GM19397 (cell line): ENCODE data around the gene WDR31.

Experiments
- ATAC-seq: cut with Tn5 transposase; IDR thresholded peaks from one replicate; pipeline ENCODE4 v1.9.1; 2021; ENCODE audit warnings: mild to moderate bottlenecking, moderate library complexity; ENCODE audit not compliant: unreplicated experiment

The WDR31 gene

GRCh38 chr9:113341712-113342410, 1.8 kb upstream of the WDR31 start:
- no peak for ATAC-seq

GRCh38 chr9:113337714-113338113, 2.4 kb downstream of the WDR31 start:
- no peak for ATAC-seq

- no peak for ATAC-seq
Measured at GRCh38 chr9:113331780-113332179, 8.3 kb downstream of the WDR31 start.

- ATAC-seq = no peak
Measured at GRCh38 chr9:113328045-113328782, 11.9 kb downstream of the WDR31 start.

- no peak for ATAC-seq
Measured at GRCh38 chr9:113326230-113326629, 13.8 kb downstream of the WDR31 start.

GRCh38 chr9:113322671-113323070, 17.4 kb downstream of the WDR31 start:
- ATAC-seq = no peak

GRCh38 chr9:113320051-113320450, 20.0 kb downstream of the WDR31 start:
- no peak for ATAC-seq

- no peak for ATAC-seq
Measured at GRCh38 chr9:113319054-113319453, 21.0 kb downstream of the WDR31 start.

GRCh38 chr9:113317777-113318176, 22.3 kb downstream of the WDR31 start:
- ATAC-seq = no peak

- ATAC-seq = no peak
Measured at GRCh38 chr9:113316030-113316429, 24.0 kb downstream of the WDR31 start.

- no peak for ATAC-seq
Measured at GRCh38 chr9:113315231-113315630, 24.8 kb downstream of the WDR31 start.

GRCh38 chr9:113313261-113313660, 26.8 kb downstream of the WDR31 start:
- ATAC-seq = no peak

GRCh38 chr9:113311961-113312360, 28.1 kb downstream of the WDR31 start:
- no peak for ATAC-seq

GRCh38 chr9:113310538-113310937, 29.5 kb downstream of the WDR31 start:
- ATAC-seq = no peak

GRCh38 chr9:113309204-113309813, 30.8 kb downstream of the WDR31 start:
- no peak for ATAC-seq

GRCh38 chr9:113307396-113307975, 32.6 kb downstream of the WDR31 start:
- no peak for ATAC-seq

GRCh38 chr9:113306566-113306965, 33.5 kb downstream of the WDR31 start:
- no peak for ATAC-seq

- no peak for ATAC-seq
Measured at GRCh38 chr9:113302792-113303418, 37.2 kb downstream of the WDR31 start, which contains the start of gene RNF183. RNF183 (minus strand) TSS chr9:113303376; CDS start chr9:113298184, 5,192 bp downstream.

- no peak for ATAC-seq
Measured at GRCh38 chr9:113301548-113301947, 38.5 kb downstream of the WDR31 start.

GRCh38 chr9:113299800-113300292, 40.2 kb downstream of the WDR31 start:
- ATAC-seq = no peak
